ENCODE results near the gene CNIH1. TPM values are rescaled to one million over a fixed set of nuclear protein-coding genes. Genes with fewer than 3 reads are reported as not detected.

The CNIH1 gene
- total and polyA plus RNA-seq, 2 of the 13 experiments (the other 11 are each of a cell fraction or from before 2014, with no cell fraction given): 166 to 421 TPM

DNA sequence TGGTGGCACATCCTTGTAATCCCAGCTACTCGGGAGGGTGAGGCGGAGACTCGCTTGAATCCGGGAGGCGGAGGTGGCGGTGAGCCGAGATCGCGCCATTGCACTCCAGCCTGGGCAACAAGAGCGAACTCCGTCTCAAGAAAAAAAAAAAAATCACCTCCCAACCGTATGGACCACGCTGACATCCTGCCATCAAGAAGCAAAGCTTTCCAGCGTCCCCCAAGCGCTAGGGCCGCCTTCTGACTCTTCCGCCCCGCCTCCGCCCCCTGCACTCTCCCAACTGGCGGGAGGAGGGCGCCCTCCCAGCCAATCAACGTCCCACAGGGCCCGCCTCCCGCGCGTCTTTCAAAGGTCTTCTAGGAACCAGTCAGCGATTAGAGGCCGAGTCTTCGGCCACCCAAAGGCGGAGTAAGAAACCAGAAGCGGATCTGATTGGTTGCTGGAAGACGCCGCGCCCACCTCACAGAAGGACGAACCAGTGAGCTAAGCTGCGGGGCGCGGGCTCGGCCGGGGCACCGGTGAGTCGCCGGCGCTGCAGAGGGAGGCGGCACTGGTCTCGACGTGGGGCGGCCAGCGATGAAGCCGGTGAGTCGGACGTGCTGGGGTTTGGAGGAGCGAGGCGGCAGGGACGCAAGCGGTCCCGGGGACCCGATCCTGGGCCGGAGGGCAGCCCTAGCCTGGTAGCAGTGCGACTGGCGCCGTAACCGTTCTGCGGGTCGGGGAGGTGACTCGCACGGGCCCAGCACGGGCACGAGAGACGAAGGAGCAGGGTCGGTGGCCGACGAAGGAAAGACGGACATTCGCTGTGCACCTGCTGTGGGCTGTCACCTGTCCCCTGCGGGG lies 44.5 kb downstream of the CNIH1 start, which contains the start of gene CDKN3 (continued):
- TF ChIP-seq, protein P1, sequence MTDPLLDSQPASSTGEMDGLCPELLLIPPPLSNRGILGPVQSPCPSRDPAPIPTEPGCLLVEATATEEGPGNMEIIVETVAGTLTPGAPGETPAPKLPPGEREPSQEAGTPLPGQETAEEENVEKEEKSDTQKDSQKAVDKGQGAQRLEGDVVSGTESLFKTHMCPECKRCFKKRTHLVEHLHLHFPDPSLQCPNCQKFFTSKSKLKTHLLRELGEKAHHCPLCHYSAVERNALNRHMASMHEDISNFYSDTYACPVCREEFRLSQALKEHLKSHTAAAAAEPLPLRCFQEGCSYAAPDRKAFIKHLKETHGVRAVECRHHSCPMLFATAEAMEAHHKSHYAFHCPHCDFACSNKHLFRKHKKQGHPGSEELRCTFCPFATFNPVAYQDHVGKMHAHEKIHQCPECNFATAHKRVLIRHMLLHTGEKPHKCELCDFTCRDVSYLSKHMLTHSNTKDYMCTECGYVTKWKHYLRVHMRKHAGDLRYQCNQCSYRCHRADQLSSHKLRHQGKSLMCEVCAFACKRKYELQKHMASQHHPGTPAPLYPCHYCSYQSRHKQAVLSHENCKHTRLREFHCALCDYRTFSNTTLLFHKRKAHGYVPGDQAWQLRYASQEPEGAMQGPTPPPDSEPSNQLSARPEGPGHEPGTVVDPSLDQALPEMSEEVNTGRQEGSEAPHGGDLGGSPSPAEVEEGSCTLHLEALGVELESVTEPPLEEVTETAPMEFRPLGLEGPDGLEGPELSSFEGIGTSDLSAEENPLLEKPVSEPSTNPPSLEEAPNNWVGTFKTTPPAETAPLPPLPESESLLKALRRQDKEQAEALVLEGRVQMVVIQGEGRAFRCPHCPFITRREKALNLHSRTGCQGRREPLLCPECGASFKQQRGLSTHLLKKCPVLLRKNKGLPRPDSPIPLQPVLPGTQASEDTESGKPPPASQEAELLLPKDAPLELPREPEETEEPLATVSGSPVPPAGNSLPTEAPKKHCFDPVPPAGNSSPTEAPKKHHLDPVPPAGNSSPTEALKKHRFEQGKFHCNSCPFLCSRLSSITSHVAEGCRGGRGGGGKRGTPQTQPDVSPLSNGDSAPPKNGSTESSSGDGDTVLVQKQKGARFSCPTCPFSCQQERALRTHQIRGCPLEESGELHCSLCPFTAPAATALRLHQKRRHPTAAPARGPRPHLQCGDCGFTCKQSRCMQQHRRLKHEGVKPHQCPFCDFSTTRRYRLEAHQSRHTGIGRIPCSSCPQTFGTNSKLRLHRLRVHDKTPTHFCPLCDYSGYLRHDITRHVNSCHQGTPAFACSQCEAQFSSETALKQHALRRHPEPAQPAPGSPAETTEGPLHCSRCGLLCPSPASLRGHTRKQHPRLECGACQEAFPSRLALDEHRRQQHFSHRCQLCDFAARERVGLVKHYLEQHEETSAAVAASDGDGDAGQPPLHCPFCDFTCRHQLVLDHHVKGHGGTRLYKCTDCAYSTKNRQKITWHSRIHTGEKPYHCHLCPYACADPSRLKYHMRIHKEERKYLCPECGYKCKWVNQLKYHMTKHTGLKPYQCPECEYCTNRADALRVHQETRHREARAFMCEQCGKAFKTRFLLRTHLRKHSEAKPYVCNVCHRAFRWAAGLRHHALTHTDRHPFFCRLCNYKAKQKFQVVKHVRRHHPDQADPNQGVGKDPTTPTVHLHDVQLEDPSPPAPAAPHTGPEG (CRISPR knock-in tag; IDR thresholded peaks at IDR 0.05): no peak
- TF ChIP-seq KDM4B (CRISPR knock-in tag; IDR thresholded peaks at IDR 0.05) (peak; percentile 22; the same call in 1 of the 2 replicates), ZNF773 (CRISPR knock-in tag; IDR thresholded peaks at IDR 0.05; ENCODE audit: borderline replicate concordance) (0 out of 2 replicates have a peak, but pooled peaks have one; percentile 74), ZNF781 (CRISPR knock-in tag; IDR thresholded peaks at IDR 0.05; ENCODE audit: borderline replicate concordance, not compliant biosample characterization) (peak; percentile 61), KDM5B (CRISPR knock-in tag; IDR thresholded peaks at IDR 0.05; ENCODE audit: borderline replicate concordance) (peak; percentile 99), PHF21A (CRISPR knock-in tag; IDR thresholded peaks at IDR 0.05) (peak; percentile 40; the same call in 1 of the 2 replicates), SMAD9 (CRISPR knock-in tag; IDR thresholded peaks at IDR 0.05) (0 out of 2 replicates have a peak, but pooled peaks have one; percentile 56), ZNF430 (CRISPR knock-in tag; IDR thresholded peaks at IDR 0.05) (peak; percentile 40; the same call in 1 of the 2 replicates), ZNF572 (CRISPR knock-in tag; IDR thresholded peaks at IDR 0.05) (peak; percentile 38; the same call in 1 of the 2 replicates), ZNF224 (CRISPR knock-in tag; IDR thresholded peaks at IDR 0.05) (peak; percentile 76; the same call in 1 of the 2 replicates), AGO1 (IDR thresholded peaks at IDR 0.05; ENCODE audit: low read depth, low read length, poor library complexity, severe bottlenecking) (no peak), ZFYVE20 (CRISPR knock-in tag; IDR thresholded peaks at IDR 0.05; ENCODE audit: borderline replicate concordance, low read depth) (0 out of 2 replicates have a peak, but pooled peaks have one; percentile 66), NFE2L2 (IDR thresholded peaks at IDR 0.05; ENCODE audit: low read length) (no peak)
- TF ChIP-seq, protein P2, sequence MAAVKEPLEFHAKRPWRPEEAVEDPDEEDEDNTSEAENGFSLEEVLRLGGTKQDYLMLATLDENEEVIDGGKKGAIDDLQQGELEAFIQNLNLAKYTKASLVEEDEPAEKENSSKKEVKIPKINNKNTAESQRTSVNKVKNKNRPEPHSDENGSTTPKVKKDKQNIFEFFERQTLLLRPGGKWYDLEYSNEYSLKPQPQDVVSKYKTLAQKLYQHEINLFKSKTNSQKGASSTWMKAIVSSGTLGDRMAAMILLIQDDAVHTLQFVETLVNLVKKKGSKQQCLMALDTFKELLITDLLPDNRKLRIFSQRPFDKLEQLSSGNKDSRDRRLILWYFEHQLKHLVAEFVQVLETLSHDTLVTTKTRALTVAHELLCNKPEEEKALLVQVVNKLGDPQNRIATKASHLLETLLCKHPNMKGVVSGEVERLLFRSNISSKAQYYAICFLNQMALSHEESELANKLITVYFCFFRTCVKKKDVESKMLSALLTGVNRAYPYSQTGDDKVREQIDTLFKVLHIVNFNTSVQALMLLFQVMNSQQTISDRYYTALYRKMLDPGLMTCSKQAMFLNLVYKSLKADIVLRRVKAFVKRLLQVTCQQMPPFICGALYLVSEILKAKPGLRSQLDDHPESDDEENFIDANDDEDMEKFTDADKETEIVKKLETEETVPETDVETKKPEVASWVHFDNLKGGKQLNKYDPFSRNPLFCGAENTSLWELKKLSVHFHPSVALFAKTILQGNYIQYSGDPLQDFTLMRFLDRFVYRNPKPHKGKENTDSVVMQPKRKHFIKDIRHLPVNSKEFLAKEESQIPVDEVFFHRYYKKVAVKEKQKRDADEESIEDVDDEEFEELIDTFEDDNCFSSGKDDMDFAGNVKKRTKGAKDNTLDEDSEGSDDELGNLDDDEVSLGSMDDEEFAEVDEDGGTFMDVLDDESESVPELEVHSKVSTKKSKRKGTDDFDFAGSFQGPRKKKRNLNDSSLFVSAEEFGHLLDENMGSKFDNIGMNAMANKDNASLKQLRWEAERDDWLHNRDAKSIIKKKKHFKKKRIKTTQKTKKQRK (IDR thresholded peaks at IDR 0.05; ENCODE audit: low read length): no peak
- TF ChIP-seq, protein P3, sequence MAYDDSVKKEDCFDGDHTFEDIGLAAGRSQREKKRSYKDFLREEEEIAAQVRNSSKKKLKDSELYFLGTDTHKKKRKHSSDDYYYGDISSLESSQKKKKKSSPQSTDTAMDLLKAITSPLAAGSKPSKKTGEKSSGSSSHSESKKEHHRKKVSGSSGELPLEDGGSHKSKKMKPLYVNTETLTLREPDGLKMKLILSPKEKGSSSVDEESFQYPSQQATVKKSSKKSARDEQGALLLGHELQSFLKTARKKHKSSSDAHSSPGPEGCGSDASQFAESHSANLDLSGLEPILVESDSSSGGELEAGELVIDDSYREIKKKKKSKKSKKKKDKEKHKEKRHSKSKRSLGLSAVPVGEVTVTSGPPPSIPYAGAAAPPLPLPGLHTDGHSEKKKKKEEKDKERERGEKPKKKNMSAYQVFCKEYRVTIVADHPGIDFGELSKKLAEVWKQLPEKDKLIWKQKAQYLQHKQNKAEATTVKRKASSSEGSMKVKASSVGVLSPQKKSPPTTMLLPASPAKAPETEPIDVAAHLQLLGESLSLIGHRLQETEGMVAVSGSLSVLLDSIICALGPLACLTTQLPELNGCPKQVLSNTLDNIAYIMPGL (CRISPR knock-in tag; IDR thresholded peaks at IDR 0.05; ENCODE audit: borderline replicate concordance in 1 of 2, low read depth in 1 of 2): peak; percentile 41 to 70; a peak in 3 of 4 replicates

Measured in HepG2 (cell line).